GM12878 (cell line): ENCODE results near the gene UNKL. TPM values are rescaled to one million over a fixed set of nuclear protein-coding genes. Genes with fewer than 3 reads are reported as not detected.

Experiments used
- ATAC-seq: fragments of 200-7000 bp; cut with Tn5 transposase; 3 replicates; pipeline ENCODE4 v1.9.1; 2020; ENCODE audit warnings: mild to moderate bottlenecking, moderate library complexity
- BruUV-seq: library from RNA; stranded (reverse); fragments of 400-500 nt; replicated peaks from 2 replicates; lab custom pipeline; 2021; lab: Mats Ljungman, UMichigan
- CTCF ChIA-PET: fragments of 300-600 bp; sonication (Branson Sonifier 250); formaldehyde crosslinking; extraction: SDS; loops from one replicate; lab custom pipeline; 2021; ENCODE audit warnings: inconsistent platforms; lab: Yijun Ruan, JAX
- POLR2A ChIA-PET: fragments of 350-600 bp; formaldehyde crosslinking; extraction: SDS; loops from one replicate; lab custom pipeline; 2021; ENCODE audit warnings: inconsistent platforms; lab: Charles Lee
- RAD21 ChIA-PET: fragments of 300-600 bp; sonication (Branson Sonifier 250); formaldehyde crosslinking; loops from one replicate; lab custom pipeline; 2023; ENCODE audit warnings: antibody characterized with exemption; ENCODE audit not compliant: unreplicated experiment; lab: Charles Lee
- SMC1A ChIA-PET: fragments of 300-600 bp; sonication (Branson Sonifier 250); formaldehyde crosslinking; loops from one replicate; lab custom pipeline; 2023; ENCODE audit not compliant: unreplicated experiment, uncharacterized antibody; lab: Charles Lee
- DNase-seq: peaks from one replicate; pipeline ENCODE4 v3.0.0-alpha.2; 2011; ENCODE audit warnings: low read depth, low spot score
- FAIRE-seq: peaks from 3 replicates; lab custom pipeline; 2011; peaks lifted over from hg19 to GRCh38; lab: Jason Lieb, UNC
- H2AFZ ChIP-seq: 2 replicates; pipeline ENCODE4 v1.6.0; 2011; ENCODE audit warnings: low read depth, low read length, control low read depth; ENCODE audit not compliant: control insufficient read depth
- H3K27ac ChIP-seq: 2 replicates; pipeline ENCODE4 v1.5.1; 2011; ENCODE audit warnings: control low read depth; ENCODE audit not compliant: control insufficient read depth, insufficient read depth
- H3K27me3 ChIP-seq, 2 experiments: replicated peaks in 1 of 2; 2 replicates each; pipeline versions ENCODE4 v1.6.0 to v1.6.1; 2011; ENCODE audit warnings: low read length in 1 of 2; ENCODE audit not compliant: control insufficient read depth in 2 of 2, insufficient read depth in 2 of 2
- H3K36me3 ChIP-seq, 2 experiments: 2 replicates each; pipeline ENCODE4 v1.5.1; 2011; ENCODE audit warnings: low read length in 1 of 2; ENCODE audit not compliant: control insufficient read depth in 2 of 2, insufficient read depth in 2 of 2
- H3K4me1 ChIP-seq: 2 replicates; pipeline ENCODE4 v1.6.1; 2011; ENCODE audit warnings: mild to moderate bottlenecking, low read length, moderate library complexity, mixed read lengths; ENCODE audit not compliant: control insufficient read depth, insufficient read depth
- H3K4me2 ChIP-seq: 2 replicates; pipeline ENCODE4 v1.6.0; 2011; ENCODE audit warnings: control low read depth; ENCODE audit not compliant: control insufficient read depth, insufficient read depth
- H3K4me3 ChIP-seq: fragments of 200-600 bp; sonication (generic); 2 replicates; pipeline ENCODE4 v1.5.1; 2016
- H3K79me2 ChIP-seq: 2 replicates; pipeline ENCODE4 v1.6.0; 2011; ENCODE audit warnings: low read length; ENCODE audit not compliant: control insufficient read depth, insufficient read depth
- H3K9ac ChIP-seq: 2 replicates; pipeline ENCODE4 v1.8.0; 2011; ENCODE audit warnings: low read length, control low read depth, mixed read lengths; ENCODE audit not compliant: control insufficient read depth, insufficient read depth
- H3K9me3 ChIP-seq: replicated peaks from 3 replicates; pipeline ENCODE4 v1.5.1; 2011; ENCODE audit warnings: mild to moderate bottlenecking, low read length; ENCODE audit not compliant: control insufficient read depth, insufficient read depth
- H4K20me1 ChIP-seq: 2 replicates; pipeline ENCODE4 v1.6.0; 2011; ENCODE audit not compliant: control insufficient read depth, insufficient read depth
- BACH1 ChIP-seq: fragments of 450-650 bp; IDR thresholded peaks from 2 replicates; pipeline ENCODE4 v1.6.1; 2017; ENCODE audit warnings: mild to moderate bottlenecking, borderline replicate concordance
- BHLHE40 ChIP-seq, 2 experiments: fragments of 450-650 bp in 1 of 2; IDR thresholded peaks; 2 replicates each; pipeline ENCODE4 v1.6.1; 2011 to 2017; ENCODE audit warnings: low read depth in 2 of 2, borderline replicate concordance in 1 of 2, improper control_type of control experiment in 1 of 2, low read length in 1 of 2, mild to moderate bottlenecking in 1 of 2
- BMI1 ChIP-seq: fragments of 450-650 bp; IDR thresholded peaks from 2 replicates; pipeline ENCODE4 v1.6.1; 2016; ENCODE audit warnings: mild to moderate bottlenecking, moderate library complexity, borderline replicate concordance
- CHD1 ChIP-seq: IDR thresholded peaks from 2 replicates; pipeline ENCODE4 v1.6.1; 2012; ENCODE audit warnings: low read depth, low read length, improper control_type of control experiment
- CTCF ChIP-seq, 3 experiments: IDR thresholded peaks in 2 of 3; conservative IDR thresholded peaks in 1 of 3; 2 replicates each; pipeline ENCODE4 v1.5.1; 2011; ENCODE audit warnings: low read depth in 3 of 3, low read length in 3 of 3, mild to moderate bottlenecking in 3 of 3, control low read depth in 2 of 3, moderate library complexity in 2 of 3, inconsistent platforms in 1 of 3, mixed read lengths in 1 of 3; ENCODE audit not compliant: control insufficient read depth in 2 of 3, insufficient read depth in 1 of 3; ENCODE audit errors: extremely low read depth in 1 of 3
- EGR1 ChIP-seq, 2 experiments: IDR thresholded peaks; 1 replicate in 1 of 2; 2 replicates in 1 of 2; pipeline ENCODE4 v1.6.1; 2011 to 2012; ENCODE audit warnings: low read depth in 2 of 2, low read length in 2 of 2, borderline replicate concordance in 1 of 2, mild to moderate bottlenecking in 1 of 2, moderate library complexity in 1 of 2
- EP300 ChIP-seq, 2 experiments: fragments of 150-350 bp in 1 of 2; IDR thresholded peaks; 2 replicates each; pipeline ENCODE4 v1.6.1; 2011 to 2012; ENCODE audit warnings: low read depth in 2 of 2, low read length in 2 of 2, borderline replicate concordance in 1 of 2, improper control_type of control experiment in 1 of 2, inconsistent platforms in 1 of 2; ENCODE audit not compliant: control insufficient read depth in 1 of 2
- GATAD2B ChIP-seq: fragments of 450-650 bp; conservative IDR thresholded peaks from 2 replicates; pipeline ENCODE4 v1.6.1; 2017; ENCODE audit warnings: low read depth, mild to moderate bottlenecking, moderate library complexity
- IKZF1 ChIP-seq: fragments of 450-650 bp; conservative IDR thresholded peaks from 2 replicates; pipeline ENCODE4 v1.6.1; 2017; ENCODE audit warnings: antibody characterized with exemption, mild to moderate bottlenecking
- JUND ChIP-seq: IDR thresholded peaks from 2 replicates; pipeline ENCODE4 v1.6.1; 2012; ENCODE audit warnings: low read depth, mild to moderate bottlenecking, low read length, improper control_type of control experiment, moderate library complexity
- MTA2 ChIP-seq: fragments of 450-650 bp; IDR thresholded peaks from 2 replicates; pipeline ENCODE4 v1.6.1; 2016; ENCODE audit warnings: low read depth, mild to moderate bottlenecking, moderate library complexity
- NFYB ChIP-seq: IDR thresholded peaks from 2 replicates; pipeline ENCODE4 v1.6.1; 2011; ENCODE audit warnings: low read depth, mild to moderate bottlenecking, low read length, improper control_type of control experiment, moderate library complexity; ENCODE audit not compliant: insufficient read depth
- NKRF ChIP-seq: fragments of 450-650 bp; conservative IDR thresholded peaks from 2 replicates; pipeline ENCODE4 v1.6.1; 2017; ENCODE audit warnings: mild to moderate bottlenecking, moderate library complexity
- POLR2A ChIP-seq: IDR thresholded peaks from 2 replicates; pipeline ENCODE4 v1.6.1; 2011; ENCODE audit warnings: low read depth, mild to moderate bottlenecking, low read length
- RB1 ChIP-seq: fragments of 450-650 bp; formaldehyde crosslinking; IDR thresholded peaks from 2 replicates; pipeline ENCODE4 v1.6.1; 2017; ENCODE audit warnings: mild to moderate bottlenecking, borderline replicate concordance
- TCF12 ChIP-seq: IDR thresholded peaks from 2 replicates; pipeline ENCODE4 v1.6.1; 2011; ENCODE audit warnings: low read depth, mild to moderate bottlenecking, low read length
- TCF3 ChIP-seq: IDR thresholded peaks from 2 replicates; pipeline ENCODE4 v1.6.1; 2012; ENCODE audit warnings: low read depth, mild to moderate bottlenecking, low read length, borderline replicate concordance; ENCODE audit not compliant: insufficient read depth
- whole genome bisulfite sequencing: methylation state at CpG from one replicate; pipeline ENCODE4 v1.1.6; 2016; ENCODE audit warnings: low lambda C conversion rate; ENCODE audit not compliant: insufficient replicate concordance, insufficient coverage; ENCODE audit errors: missing lambda C conversion rate; 5-methylcytosine and 5-hydroxymethylcytosine counted together
- in situ Hi-C: fragments of 300-500 bp; cut with MboI; formaldehyde crosslinking; loops from 9 replicates; pipeline ENCODE4 v1.14.3; 2018; ENCODE audit warnings: mixed read lengths
- intact Hi-C: fragments of 100-400 bp; cut with micrococcal nuclease; formaldehyde crosslinking; loops from one replicate; pipeline ENCODE4 v1.14.2; 2022; ENCODE audit not compliant: unreplicated experiment
- polyA plus RNA-seq, 11 experiments: library from polyadenylated mRNA; depleted of rRNA in 4 of 11; unstranded in 6 of 11; stranded (reverse) in 5 of 11; fragments of >200 nt; fragmentation: Nextera tagmentation in 4 of 11; fragmentation: Illumina TruSeq in 1 of 11; extraction: Ambion mirVana in 4 of 11; extraction: Trizol in 1 of 11; gene quantifications; 1 replicate in 1 of 11; 2 replicates in 10 of 11; pipeline versions ENCODE4 v1.2.1 to v1.2.3, GENCODE V29; 2011 to 2016; ENCODE audit warnings: inconsistent platforms in 2 of 11, missing spikeins in 2 of 11, low read depth in 1 of 11
- total RNA-seq, 4 experiments: library from RNA; depleted of rRNA in 3 of 4; stranded (reverse); fragments of >200 nt in 3 of 4; fragmentation: Illumina TruSeq in 1 of 4; extraction: Trizol in 1 of 4; gene quantifications; 2 replicates each; pipeline versions ENCODE4 v1.2.1 to v1.2.3, GENCODE V29; 2013 to 2021

The UNKL gene
- total and polyA plus RNA-seq, 10 of the 15 experiments (the other 5 are each of a cell fraction or from before 2014, with no cell fraction given): 0.40 to 21.6 (median 9.1) TPM

GRCh38 chr16:1379304-1380076 lies 35.0 kb downstream of the UNKL start:
- BruUV-seq: no TSS peak
- FAIRE-seq: no peak
- H3K79me2 ChIP-seq: peaks cover 18% of the 10 kb centered on the region
- no peaks in the 10 kb centered on the region; a peak in 2 of 4 replicates for H3K36me3 ChIP-seq
- DNase-seq: no peak
- H3K27me3 ChIP-seq: no peaks in the 10 kb centered on the region
- peak overlapping the region; percentile 73 for H3K4me3 ChIP-seq
- no peaks in the 10 kb centered on the region for H3K9me3 ChIP-seq
- peak overlapping the region; percentile 81 for H3K9ac ChIP-seq
- CTCF ChIA-PET: interaction anchor here (0.6 to 1.6 kb wide), 6 partner anchors 11 to 43 kb away, joined by 3 to 5 read pairs (median 4); no protein-coding TSS in a partner anchor
- H3K4me2 ChIP-seq: peak overlapping the region; percentile 80
- RAD21 ChIA-PET: no interaction called here
- 2% methylated on average over 45 of the region's 95 CpGs for WGBS
- peak; percentile 86 for ATAC-seq
- H4K20me1 ChIP-seq: no peaks in the 10 kb centered on the region
- intact Hi-C loops: no loop called here
- peak overlapping the region; percentile 78 for H3K27ac ChIP-seq
- POLR2A ChIA-PET: interaction anchor here (0.5 to 0.9 kb wide), 8 partner anchors 36 to 1503 kb away, joined by 3 to 9 read pairs (median 4); partner anchors contain the start of gene FLYWCH2
- peaks cover 8% of the 10 kb centered on the region; the same call in 1 of the 2 replicates for H3K4me1 ChIP-seq
- in situ Hi-C loops: no loop called here
- SMC1A ChIA-PET: no interaction called here
- H2AFZ ChIP-seq: peak overlapping the region; percentile 45; the same call in 1 of the 2 replicates
- TF ChIP-seq POLR2A: peak; percentile 87
- TF ChIP-seq BACH1: peak; percentile 98
- TF ChIP-seq CTCF (IDR thresholded peaks at IDR 0.05 in 2 of 3, conservative IDR thresholded peaks at IDR 0.05 in 1 of 3; ENCODE audit: control insufficient read depth in 2 of 3, extremely low read depth in 1 of 3, insufficient read depth in 1 of 3, low read depth in 3 of 3, low read length in 3 of 3): peak in 1 of 3 experiments; percentile 18; a peak in 1 of 6 replicates
- peak; percentile 97 for TF ChIP-seq NKRF
- TF ChIP-seq TCF12: 0 out of 2 replicates have a peak, but pooled peaks have one; percentile 26
- TF ChIP-seq MTA2: no peak
- peak; percentile 15 to 46; a peak in 2 of 3 replicates for TF ChIP-seq EGR1 (IDR thresholded peaks at IDR 0.05; ENCODE audit: borderline replicate concordance in 1 of 2, low read depth in 2 of 2, low read length in 2 of 2)
- TF ChIP-seq RB1: 0 out of 2 replicates have a peak, but pooled peaks have one; percentile 32
- TF ChIP-seq BMI1: no peak
- TF ChIP-seq NFYB: no peak
- peak in 1 of 2 experiments; percentile 89; a peak in 3 of 4 replicates for TF ChIP-seq BHLHE40 (IDR thresholded peaks at IDR 0.05; ENCODE audit: borderline replicate concordance in 1 of 2, low read depth in 2 of 2, low read length in 1 of 2)
- TF ChIP-seq CHD1: no peak
- 0 out of 2 replicates have a peak, but pooled peaks have one; percentile 14 for TF ChIP-seq GATAD2B
- TF ChIP-seq JUND: 0 out of 2 replicates have a peak, but pooled peaks have one; percentile 8
- no peak for TF ChIP-seq EP300 (IDR thresholded peaks at IDR 0.05; ENCODE audit: borderline replicate concordance in 1 of 2, control insufficient read depth in 1 of 2, low read depth in 2 of 2, low read length in 2 of 2)
- 0 out of 2 replicates have a peak, but pooled peaks have one; percentile 25 for TF ChIP-seq TCF3
- peak; percentile 36; the same call in 1 of the 2 replicates for TF ChIP-seq IKZF1
